ENCODE measurements around the gene PACSIN1. TPM values are rescaled to one million over a fixed set of nuclear protein-coding genes. Genes with fewer than 3 reads are reported as not detected.

PACSIN1 gene
- total and polyA plus RNA-seq, 7 donors: 0.11 to 0.17 (median 0.11) TPM; not detected in 4

- no peak for DNase-seq
- no peaks in the 10 kb centered on the region for H3K36me3 ChIP-seq (ENCODE audit: insufficient read depth in 1 of 2, low read depth in 1 of 2)
- no peaks in the 10 kb centered on the region for H3K27me3 ChIP-seq (ENCODE audit: insufficient read depth in 3 of 3, low read length in 2 of 3)
- H3K9me3 ChIP-seq: peaks cover 6% of the 10 kb centered on the region
- H3K4me1 ChIP-seq: no peaks in the 10 kb centered on the region
- intact Hi-C loops (cut with DNase I): no loop called here
- H3K4me3 ChIP-seq: no peak overlapping the region
- WGBS, 3 donors: 71 to 76% (median 75%) methylated on average over 9 of the region's 9 CpGs
- H3K27ac ChIP-seq: no peak overlapping the region
- no peak for TF ChIP-seq CTCF (IDR thresholded peaks at IDR 0.05)
- no peak for ATAC-seq
These were observed 91.4 kb downstream of the PACSIN1 start for GRCh38 chr6:34557228-34557627.

GRCh38 chr6:34558172-34558714 is 92.4 kb downstream of the PACSIN1 start:
- H3K4me1 ChIP-seq: no peaks in the 10 kb centered on the region
- no peak for TF ChIP-seq CTCF (IDR thresholded peaks at IDR 0.05)
- ATAC-seq (no peak), DNase-seq (no peak)
- no peaks in the 10 kb centered on the region for H3K27me3 ChIP-seq (ENCODE audit: insufficient read depth in 3 of 3, low read length in 2 of 3)
- 86 to 92% (median 91%) methylated on average over 4 of the region's 4 CpGs for WGBS, 3 donors
- H3K27ac ChIP-seq: no peak overlapping the region
- peaks cover 6% of the 10 kb centered on the region for H3K9me3 ChIP-seq
- no peaks in the 10 kb centered on the region for H3K36me3 ChIP-seq (ENCODE audit: insufficient read depth in 1 of 2, low read depth in 1 of 2)
- H3K4me3 ChIP-seq: no peak overlapping the region
- intact Hi-C loops (cut with DNase I): no loop called here

GRCh38 chr6:34559651-34560365 is 93.9 kb downstream of the PACSIN1 start:
- Histone ChIP-seq H3K4me1 (no peaks in the 10 kb centered on the region), H3K36me3 (ENCODE audit: insufficient read depth in 1 of 2, low read depth in 1 of 2) (no peaks in the 10 kb centered on the region), H3K27me3 (ENCODE audit: insufficient read depth in 3 of 3, low read length in 2 of 3) (no peaks in the 10 kb centered on the region), H3K9me3 (peaks cover 6% of the 10 kb centered on the region), H3K4me3 (no peak overlapping the region), H3K27ac (no peak overlapping the region)
- ATAC-seq: no peak
- WGBS, 3 donors: 64 to 69% (median 69%) methylated on average over 10 of the region's 10 CpGs
- DNase-seq: no peak
- intact Hi-C loops (cut with DNase I): no loop called here
- TF ChIP-seq CTCF (IDR thresholded peaks at IDR 0.05): no peak

GRCh38 chr6:34560366-34561226 is 94.7 kb downstream of the PACSIN1 start:
- no peak for TF ChIP-seq CTCF (IDR thresholded peaks at IDR 0.05)
- ATAC-seq (no peak), DNase-seq (no peak)
- H3K27ac ChIP-seq: no peak overlapping the region
- intact Hi-C loops (cut with DNase I): no loop called here
- peaks cover 0 to 2% (median 0%) of the 10 kb centered on the region in 3 donors for H3K27me3 ChIP-seq (ENCODE audit: insufficient read depth in 3 of 3, low read length in 2 of 3)
- H3K4me3 ChIP-seq: no peak overlapping the region
- H3K36me3 ChIP-seq (ENCODE audit: insufficient read depth in 1 of 2, low read depth in 1 of 2): no peaks in the 10 kb centered on the region
- H3K9me3 ChIP-seq: peaks cover 6% of the 10 kb centered on the region
- H3K4me1 ChIP-seq: no peaks in the 10 kb centered on the region
- WGBS, 3 donors: 46 to 56% (median 50%) methylated on average over 20 of the region's 20 CpGs

All from psoas muscle (tissue), 8 donors.